Tibial artery (tissue), 4 donors: Measurements from ENCODE around the gene BPI.
"Not testable (repeated sequence)": the region's sequence is repeated elsewhere in the genome, so short reads cannot be mapped to it uniquely, and the experiment has no call there.

ENCODE experiments used
- DNase-seq, 2 donors: peaks; one replicate each; pipeline ENCODE4 v3.0.0-alpha.2; 2019
- H3K27ac ChIP-seq, 2 donors: fragments of 200-600 bp; sonication (generic) in 1 of 2; 1 replicate in 1 of 2; 2 replicates in 1 of 2; pipeline ENCODE4 v1.5.1; 2018 to 2019; ENCODE audit warnings: mild to moderate bottlenecking in 1 of 2
- H3K27me3 ChIP-seq, 2 donors: fragments of 200-600 bp; sonication (generic) in 1 of 2; one replicate each; pipeline versions ENCODE4 v1.5.1 to v1.6.0; 2016 to 2019
- H3K36me3 ChIP-seq, 3 donors: fragments of 200-600 bp; sonication (generic) in 2 of 3; one replicate each; pipeline ENCODE4 v1.5.1; 2016 to 2019; ENCODE audit warnings: mild to moderate bottlenecking in 2 of 3
- H3K4me1 ChIP-seq, 4 donors: fragments of 200-600 bp; sonication (generic) in 2 of 4; 1 replicate in 3 of 4; 2 replicates in 1 of 4; pipeline ENCODE4 v1.5.1; 2016 to 2019
- H3K4me3 ChIP-seq, 2 donors: fragments of 200-600 bp; sonication (generic) in 1 of 2; 1 replicate in 1 of 2; 2 replicates in 1 of 2; pipeline ENCODE4 v1.5.1; 2018 to 2019; ENCODE audit warnings: mild to moderate bottlenecking in 2 of 2
- H3K9me3 ChIP-seq, 3 donors: fragments of 200-600 bp; sonication (generic) in 1 of 3; one replicate each; pipeline ENCODE4 v1.5.1; 2016 to 2019
- intact Hi-C: fragments of 100-400 bp; cut with DNase I; formaldehyde crosslinking; loops from one replicate; pipeline ENCODE4 v1.15.0; 2023; ENCODE audit warnings: low total_unique reads
- TF ChIP-seq, protein P1 (sequence below), 2 experiments: fragments of 200-600 bp in 1 of 2; fragments of 450-650 bp in 1 of 2; IDR thresholded peaks; one replicate each; pipeline ENCODE4 v1.5.1; 2017 to 2019; ENCODE audit warnings: antibody characterized with exemption in 2 of 2, mild to moderate bottlenecking in 1 of 2, moderate library complexity in 1 of 2

The BPI gene

DNA sequence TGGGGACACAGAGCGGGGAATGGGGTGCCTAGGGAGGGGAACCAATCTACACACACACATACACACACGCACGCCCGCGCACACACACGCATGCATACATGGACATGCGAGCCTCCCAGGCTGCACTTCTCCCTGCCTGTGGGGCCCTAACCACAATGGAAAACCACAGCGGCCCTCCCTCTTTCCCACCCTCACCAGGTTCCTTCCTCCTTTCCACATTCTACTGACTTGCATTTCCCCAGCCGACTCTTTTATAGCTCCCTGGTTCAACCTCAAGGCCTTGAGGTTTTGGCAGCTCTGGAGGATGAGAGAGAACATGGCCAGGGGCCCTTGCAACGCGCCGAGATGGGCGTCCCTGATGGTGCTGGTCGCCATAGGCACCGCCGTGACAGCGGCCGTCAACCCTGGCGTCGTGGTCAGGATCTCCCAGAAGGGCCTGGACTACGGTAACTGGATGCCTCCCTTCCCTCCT is at the start of gene BPI:
TSS of gene BPI (plus strand) at position 249 of the 472 bp plus-strand sequence. CDS start at position 317, 68 bp downstream.
- intact Hi-C loops: no loop called here
- peaks cover 0 to 27% of the 10 kb centered on the region in 2 donors for H3K27me3 ChIP-seq
- H3K4me1 ChIP-seq: peaks cover 0 to 10% (median 8%) of the 10 kb centered on the region in 4 donors
- H3K27ac ChIP-seq: no peak within 1 kb of the TSS
- TF ChIP-seq, protein P1, sequence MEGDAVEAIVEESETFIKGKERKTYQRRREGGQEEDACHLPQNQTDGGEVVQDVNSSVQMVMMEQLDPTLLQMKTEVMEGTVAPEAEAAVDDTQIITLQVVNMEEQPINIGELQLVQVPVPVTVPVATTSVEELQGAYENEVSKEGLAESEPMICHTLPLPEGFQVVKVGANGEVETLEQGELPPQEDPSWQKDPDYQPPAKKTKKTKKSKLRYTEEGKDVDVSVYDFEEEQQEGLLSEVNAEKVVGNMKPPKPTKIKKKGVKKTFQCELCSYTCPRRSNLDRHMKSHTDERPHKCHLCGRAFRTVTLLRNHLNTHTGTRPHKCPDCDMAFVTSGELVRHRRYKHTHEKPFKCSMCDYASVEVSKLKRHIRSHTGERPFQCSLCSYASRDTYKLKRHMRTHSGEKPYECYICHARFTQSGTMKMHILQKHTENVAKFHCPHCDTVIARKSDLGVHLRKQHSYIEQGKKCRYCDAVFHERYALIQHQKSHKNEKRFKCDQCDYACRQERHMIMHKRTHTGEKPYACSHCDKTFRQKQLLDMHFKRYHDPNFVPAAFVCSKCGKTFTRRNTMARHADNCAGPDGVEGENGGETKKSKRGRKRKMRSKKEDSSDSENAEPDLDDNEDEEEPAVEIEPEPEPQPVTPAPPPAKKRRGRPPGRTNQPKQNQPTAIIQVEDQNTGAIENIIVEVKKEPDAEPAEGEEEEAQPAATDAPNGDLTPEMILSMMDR (IDR thresholded peaks at IDR 0.05): no peak
- H3K9me3 ChIP-seq: no peaks in the 10 kb centered on the region
- peak in 1 of 2 donors; percentile 38 for DNase-seq
- no peak within 1 kb of the TSS for H3K4me3 ChIP-seq
- no peaks in the 10 kb centered on the region for H3K36me3 ChIP-seq

DNA sequence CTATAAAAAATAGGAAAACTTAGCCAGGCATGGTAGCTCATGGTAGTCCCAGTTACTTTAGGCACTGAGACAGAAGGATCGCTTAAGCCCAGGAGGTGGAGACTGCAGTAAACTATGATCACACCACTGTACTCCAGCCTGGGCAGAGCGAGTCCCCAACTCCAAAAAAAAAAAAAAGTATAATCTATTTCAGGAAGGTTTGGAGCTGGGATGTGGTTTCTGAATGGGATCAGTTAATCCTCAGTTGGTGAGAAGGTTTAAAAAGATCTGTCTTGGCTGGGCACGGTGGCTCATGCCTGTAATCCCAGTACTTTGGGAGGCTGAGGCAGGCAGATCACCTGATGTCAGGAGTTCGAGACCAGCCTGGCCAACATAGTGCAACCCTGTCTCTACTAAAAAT is 49.3 kb upstream of the BPI start:
- H3K9me3 ChIP-seq, H3K36me3 ChIP-seq, H3K27me3 ChIP-seq, H3K4me3 ChIP-seq, intact Hi-C loops: not testable (repeated sequence)
- Histone ChIP-seq H3K4me1 (peaks cover 0 to 84% (median 25%) of the 10 kb centered on the region in 4 donors), H3K27ac (peak overlapping the region; percentile 92 to 95)
- peak in 1 of 2 donors; percentile 37 for DNase-seq

DNA sequence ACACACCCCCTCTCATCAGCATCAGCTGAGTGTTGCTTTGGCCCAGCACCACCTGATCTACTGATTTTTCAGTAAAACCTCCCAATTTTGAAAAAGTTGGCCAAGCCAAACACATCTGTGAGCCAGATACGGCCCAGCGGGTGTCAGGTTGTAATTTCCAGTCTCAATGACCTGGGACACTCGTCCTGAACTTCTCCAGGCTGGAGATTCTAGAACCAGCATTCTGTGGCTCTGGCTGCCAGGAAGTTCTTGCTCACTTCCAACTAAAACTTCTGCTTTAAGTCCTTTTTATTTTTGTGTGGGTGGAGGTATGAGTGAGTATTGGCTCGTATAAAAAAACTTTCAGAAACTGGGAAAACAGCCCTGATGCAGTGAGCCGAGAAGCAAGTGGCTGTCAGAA is 48.6 kb upstream of the BPI start:
- peak in 1 of 2 donors; percentile 75 for DNase-seq

DNA sequence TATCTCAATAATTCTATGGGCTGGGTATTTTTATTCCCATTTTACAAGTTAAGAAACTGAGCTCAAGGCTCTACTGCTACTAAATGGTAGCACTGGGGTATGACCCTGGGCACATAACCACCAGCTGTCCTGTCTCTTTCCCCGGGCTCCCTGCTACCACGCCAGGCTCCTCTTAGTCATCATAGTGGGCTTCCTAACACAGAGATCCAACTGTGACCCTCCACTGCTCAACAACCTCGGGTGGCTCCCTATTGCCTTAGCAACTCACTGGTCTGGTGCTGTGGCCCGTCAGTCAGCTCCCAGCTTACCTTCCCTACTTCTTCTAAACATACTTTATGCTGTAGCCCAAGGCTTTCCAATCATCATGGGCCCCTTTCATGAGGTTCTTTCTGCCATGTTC is 47.9 kb upstream of the BPI start:
- H3K4me3 ChIP-seq: no peak overlapping the region
- no peaks in the 10 kb centered on the region for H3K9me3 ChIP-seq
- TF ChIP-seq, protein P1 (IDR thresholded peaks at IDR 0.05): no peak
- H3K4me1 ChIP-seq: peaks cover 0 to 96% (median 36%) of the 10 kb centered on the region in 4 donors
- H3K27me3 ChIP-seq: no peaks in the 10 kb centered on the region
- peak overlapping the region; percentile 92 to 95 for H3K27ac ChIP-seq
- peak in 1 of 2 donors; percentile 34 for DNase-seq
- intact Hi-C loops: no loop called here
- no peaks in the 10 kb centered on the region for H3K36me3 ChIP-seq

More for the DNA sequence above, 48.6 kb upstream of the BPI start:
- H3K36me3 ChIP-seq: no peaks in the 10 kb centered on the region
- H3K4me1 ChIP-seq: peaks cover 0 to 92% (median 31%) of the 10 kb centered on the region in 4 donors
- H3K4me3 ChIP-seq: no peak overlapping the region
- no peaks in the 10 kb centered on the region for H3K27me3 ChIP-seq
- TF ChIP-seq, protein P1 (IDR thresholded peaks at IDR 0.05): no peak
- H3K27ac ChIP-seq: peak overlapping the region; percentile 92 to 95
- no peaks in the 10 kb centered on the region for H3K9me3 ChIP-seq
- intact Hi-C loops: no loop called here

DNA sequence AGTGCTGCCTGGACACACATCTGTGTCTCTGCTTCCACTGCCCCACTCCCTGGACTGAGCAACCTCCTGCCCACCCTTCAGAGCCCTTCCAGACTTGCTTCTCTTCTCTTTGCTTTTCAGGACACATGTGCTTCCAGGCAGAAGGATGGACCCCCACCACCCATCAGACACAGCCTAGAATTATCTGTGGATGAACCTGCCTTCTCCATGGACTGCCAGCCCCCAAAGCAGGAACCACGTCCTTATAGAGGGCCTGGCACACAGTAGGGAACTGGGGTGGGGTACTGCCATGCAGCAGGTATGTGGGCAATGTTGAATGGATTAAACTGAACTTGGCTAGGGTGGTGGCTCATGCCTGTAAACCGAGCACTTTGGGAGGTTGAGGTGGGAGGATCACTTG is 47.0 kb upstream of the BPI start:
- peak overlapping the region; percentile 92 to 95 for H3K27ac ChIP-seq
- no peaks in the 10 kb centered on the region for H3K36me3 ChIP-seq
- no peaks in the 10 kb centered on the region for H3K9me3 ChIP-seq
- peaks cover 0 to 90% (median 34%) of the 10 kb centered on the region in 4 donors for H3K4me1 ChIP-seq
- H3K4me3 ChIP-seq: no peak overlapping the region
- H3K27me3 ChIP-seq: no peaks in the 10 kb centered on the region
- TF ChIP-seq, protein P1 (IDR thresholded peaks at IDR 0.05): no peak
- intact Hi-C loops: no loop called here
- DNase-seq: peak in 1 of 2 donors; percentile 29

DNA sequence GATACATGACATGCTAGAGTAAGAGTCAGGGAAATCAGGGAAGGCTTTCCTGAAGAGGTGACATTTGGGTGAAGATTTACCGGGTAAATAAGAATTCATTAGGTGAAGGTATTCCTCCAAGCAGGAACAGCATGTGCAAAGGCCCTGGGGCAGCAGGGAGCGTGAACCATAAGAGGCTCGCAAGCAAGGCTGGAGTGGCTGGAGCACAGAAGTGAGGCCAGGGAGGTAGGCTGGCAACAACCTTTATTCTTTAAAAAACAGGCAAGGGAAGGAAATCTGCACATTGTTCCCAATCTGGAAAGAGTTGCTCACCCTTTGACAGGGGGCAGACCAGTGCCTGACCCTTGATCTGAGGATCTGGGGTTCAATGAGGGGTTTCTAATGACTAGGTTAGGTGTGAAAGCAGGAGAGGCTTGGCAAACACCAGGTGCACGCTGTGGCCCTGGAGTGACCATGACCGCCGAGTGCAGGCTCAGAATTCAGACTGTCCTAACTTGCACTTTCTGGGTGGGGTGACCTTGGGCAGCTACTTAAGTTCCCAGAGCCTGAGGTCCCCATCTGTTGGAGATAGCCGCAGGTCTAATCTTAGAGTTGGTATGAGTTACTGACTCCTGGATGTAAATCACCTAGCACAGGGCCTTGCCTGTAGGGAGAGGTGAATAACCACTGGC is 45.3 kb upstream of the BPI start:
- Histone ChIP-seq H3K4me3 (no peak overlapping the region), H3K27ac (peak overlapping the region; percentile 92 to 95), H3K36me3 (no peaks in the 10 kb centered on the region), H3K9me3 (no peaks in the 10 kb centered on the region), H3K4me1 (peaks cover 0 to 73% (median 25%) of the 10 kb centered on the region in 4 donors), H3K27me3 (no peaks in the 10 kb centered on the region)
- TF ChIP-seq, protein P1 (IDR thresholded peaks at IDR 0.05): no peak
- intact Hi-C loops: no loop called here
- peak in 1 of 2 donors; percentile 56 for DNase-seq
